ENCODE data around the gene C1orf74. TPM values are rescaled to one million over a fixed set of nuclear protein-coding genes. Genes with fewer than 3 reads are reported as not detected.

The C1orf74 gene
- total RNA-seq, 4 donors from 2014 or later: 1.5 to 3.0 (median 2.2) TPM

DNA sequence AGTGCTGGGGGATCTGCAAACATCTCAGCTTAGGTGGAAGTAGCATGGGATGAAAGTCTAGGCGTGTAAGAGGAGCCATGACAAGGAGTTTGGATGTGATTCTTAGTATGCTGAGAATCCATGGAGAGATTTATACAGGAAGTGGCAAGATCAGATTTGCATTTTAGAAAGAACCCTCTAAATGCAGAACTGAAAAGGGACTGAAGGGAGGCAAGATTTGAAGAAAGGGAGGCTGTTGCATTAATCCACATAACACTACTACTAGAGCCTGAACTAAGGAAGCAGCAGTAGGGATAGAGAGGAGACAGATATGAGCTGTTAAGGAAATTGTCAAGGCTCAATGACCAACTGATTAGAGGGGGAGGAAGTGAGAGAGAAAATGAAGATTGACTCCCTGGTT, 9.8 kb downstream of the C1orf74 start:
- H3K4me3 ChIP-seq: no peak overlapping the region
- H3K36me3 ChIP-seq: peaks cover 0 to 9% (median 0%) of the 10 kb centered on the region in 3 donors
- no peaks in the 10 kb centered on the region for H3K9me3 ChIP-seq
- peaks cover 0 to 16% (median 11%) of the 10 kb centered on the region in 4 donors for H3K4me1 ChIP-seq
- TF ChIP-seq EP300 (IDR thresholded peaks at IDR 0.05) (no peak), POLR2A (IDR thresholded peaks at IDR 0.05) (no peak)
- TF ChIP-seq, protein P1, sequence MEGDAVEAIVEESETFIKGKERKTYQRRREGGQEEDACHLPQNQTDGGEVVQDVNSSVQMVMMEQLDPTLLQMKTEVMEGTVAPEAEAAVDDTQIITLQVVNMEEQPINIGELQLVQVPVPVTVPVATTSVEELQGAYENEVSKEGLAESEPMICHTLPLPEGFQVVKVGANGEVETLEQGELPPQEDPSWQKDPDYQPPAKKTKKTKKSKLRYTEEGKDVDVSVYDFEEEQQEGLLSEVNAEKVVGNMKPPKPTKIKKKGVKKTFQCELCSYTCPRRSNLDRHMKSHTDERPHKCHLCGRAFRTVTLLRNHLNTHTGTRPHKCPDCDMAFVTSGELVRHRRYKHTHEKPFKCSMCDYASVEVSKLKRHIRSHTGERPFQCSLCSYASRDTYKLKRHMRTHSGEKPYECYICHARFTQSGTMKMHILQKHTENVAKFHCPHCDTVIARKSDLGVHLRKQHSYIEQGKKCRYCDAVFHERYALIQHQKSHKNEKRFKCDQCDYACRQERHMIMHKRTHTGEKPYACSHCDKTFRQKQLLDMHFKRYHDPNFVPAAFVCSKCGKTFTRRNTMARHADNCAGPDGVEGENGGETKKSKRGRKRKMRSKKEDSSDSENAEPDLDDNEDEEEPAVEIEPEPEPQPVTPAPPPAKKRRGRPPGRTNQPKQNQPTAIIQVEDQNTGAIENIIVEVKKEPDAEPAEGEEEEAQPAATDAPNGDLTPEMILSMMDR (IDR thresholded peaks at IDR 0.05): no peak
- H3K27me3 ChIP-seq: no peaks in the 10 kb centered on the region
- WGBS, 2 donors: 81 to 86% methylated on average over 1 of the region's 1 CpG
- H3K27ac ChIP-seq: no peak overlapping the region
- DNase-seq (ENCODE audit: low spot score in 2 of 2): no peak

DNA sequence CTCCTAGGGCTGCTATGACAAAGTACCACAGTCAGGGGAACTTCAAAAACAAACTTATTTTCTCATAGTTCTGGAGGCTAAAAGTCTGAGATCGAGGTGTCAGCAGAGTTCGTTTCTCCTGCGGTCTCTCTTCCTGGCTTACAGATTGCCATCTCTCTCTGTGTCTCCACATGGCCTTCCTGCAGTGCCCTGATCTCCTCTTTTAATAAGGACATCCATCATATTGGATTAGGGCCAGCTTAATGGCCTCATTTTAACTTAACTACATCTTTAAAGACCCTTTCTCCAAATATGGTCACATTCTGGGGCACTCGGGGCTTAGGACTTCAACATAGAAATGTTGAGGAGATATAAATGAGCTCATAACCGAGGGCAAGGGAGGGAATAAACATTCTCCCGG, 12.2 kb downstream of the C1orf74 start:
- no peak overlapping the region for H3K4me3 ChIP-seq
- no peak for TF ChIP-seq POLR2A (IDR thresholded peaks at IDR 0.05)
- no peak for TF ChIP-seq EP300 (IDR thresholded peaks at IDR 0.05)
- TF ChIP-seq, protein P1 (IDR thresholded peaks at IDR 0.05): no peak
- DNase-seq (ENCODE audit: low spot score in 2 of 2): no peak
- H3K36me3 ChIP-seq: no peaks in the 10 kb centered on the region
- 51% methylated on average over 6 of the region's 6 CpGs for WGBS, 2 donors
- no peak overlapping the region for H3K27ac ChIP-seq
- peaks cover 0 to 27% (median 26%) of the 10 kb centered on the region in 4 donors for H3K4me1 ChIP-seq
- H3K27me3 ChIP-seq: no peaks in the 10 kb centered on the region
- no peaks in the 10 kb centered on the region for H3K9me3 ChIP-seq

- Histone ChIP-seq H3K27me3 (no peaks in the 10 kb centered on the region), H3K4me1 (peaks cover 0 to 31% (median 26%) of the 10 kb centered on the region in 4 donors), H3K4me3 (peak overlapping the region in 1 of 4 donors; percentile 41), H3K9me3 (no peaks in the 10 kb centered on the region), H3K27ac (no peak overlapping the region), H3K36me3 (no peaks in the 10 kb centered on the region)
- 93 to 94% methylated on average over 17 of the region's 17 CpGs for WGBS, 2 donors
- no peak for TF ChIP-seq EP300 (IDR thresholded peaks at IDR 0.05)
- TF ChIP-seq, protein P1 (IDR thresholded peaks at IDR 0.05): no peak
- DNase-seq (ENCODE audit: low spot score in 2 of 2): no peak
These were observed 13.5 kb downstream of the C1orf74 start for GRCh38 chr1:209770636-209771415.

- no peak for TF ChIP-seq POLR2A (IDR thresholded peaks at IDR 0.05)
- TF ChIP-seq EP300 (IDR thresholded peaks at IDR 0.05): no peak
- TF ChIP-seq, protein P1 (IDR thresholded peaks at IDR 0.05): no peak
- H3K36me3 ChIP-seq: no peaks in the 10 kb centered on the region
- 44 to 52% methylated on average over 7 of the region's 7 CpGs for WGBS, 2 donors
These were observed 14.4 kb downstream of the C1orf74 start for GRCh38 chr1:209769971-209770370.

DNA sequence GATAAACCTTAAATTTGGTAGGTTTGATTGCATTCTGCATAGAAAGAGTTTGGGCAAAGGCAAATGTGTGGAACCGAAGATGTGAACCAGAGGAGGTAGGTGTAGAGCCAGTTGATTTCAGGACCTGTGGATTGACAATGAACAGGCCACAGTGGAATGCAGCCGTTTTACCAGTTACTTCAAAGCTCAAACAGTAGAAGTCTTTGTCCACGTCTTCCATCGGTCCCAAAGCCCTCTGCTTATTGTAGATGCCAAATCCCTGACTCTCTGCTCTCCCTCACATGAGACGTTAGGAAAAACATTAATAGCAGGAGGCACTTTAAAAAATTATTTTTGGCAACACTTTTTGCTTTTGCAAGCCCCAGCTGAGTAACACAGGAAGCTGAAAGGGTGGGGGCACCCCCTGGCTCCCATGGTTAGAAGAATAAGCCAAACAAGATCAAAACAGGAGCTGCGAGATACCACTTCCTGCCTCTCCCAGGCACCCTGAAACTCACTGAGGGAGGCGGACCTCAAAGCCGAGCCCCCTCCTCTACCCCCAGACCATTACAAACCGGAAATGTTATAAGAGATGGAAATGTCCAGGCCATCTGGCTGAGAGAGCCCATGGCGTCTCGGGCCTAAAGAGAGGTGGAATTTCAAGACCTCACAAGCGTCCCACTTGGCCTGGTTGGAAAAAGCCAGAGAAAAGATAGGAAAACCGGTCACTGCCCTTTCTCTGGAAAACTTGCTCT, 15.0 kb downstream of the C1orf74 start:
- Histone ChIP-seq H3K4me3 (peak overlapping the region in 2 of 4 donors; percentile 4 to 41), H3K27ac (peak overlapping the region in 3 of 4 donors; percentile 72 to 85 (median 76)), H3K9me3 (no peaks in the 10 kb centered on the region), H3K4me1 (peaks cover 0 to 27% (median 25%) of the 10 kb centered on the region in 4 donors), H3K27me3 (no peaks in the 10 kb centered on the region), H3K36me3 (no peaks in the 10 kb centered on the region)
- peak; percentile 46 to 64 for DNase-seq (ENCODE audit: low spot score in 2 of 2)
- peak in 1 of 2 donors; percentile 71 for TF ChIP-seq EP300 (IDR thresholded peaks at IDR 0.05)
- TF ChIP-seq, protein P1 (IDR thresholded peaks at IDR 0.05): no peak
- 18 to 20% methylated on average over 13 of the region's 13 CpGs for WGBS, 2 donors

More at GRCh38 chr1:209769971-209770370, 14.4 kb downstream of the C1orf74 start:
- H3K4me1 ChIP-seq: peaks cover 0 to 27% (median 26%) of the 10 kb centered on the region in 4 donors
- peak overlapping the region in 1 of 4 donors; percentile 41 for H3K4me3 ChIP-seq
- H3K27ac ChIP-seq: peak overlapping the region in 3 of 4 donors; percentile 72 to 85 (median 76)
- DNase-seq (ENCODE audit: low spot score in 2 of 2): no peak
- no peaks in the 10 kb centered on the region for H3K9me3 ChIP-seq
- H3K27me3 ChIP-seq: no peaks in the 10 kb centered on the region
